LNCAP (cell line): ENCODE results near the gene LENEP.

Experiments
- TF ChIP-seq, protein P1 (sequence below): fragments of 450-650 bp; IDR thresholded peaks from 2 replicates; pipeline ENCODE4 v1.5.1; 2017; ENCODE audit warnings: mild to moderate bottlenecking

LENEP gene

DNA sequence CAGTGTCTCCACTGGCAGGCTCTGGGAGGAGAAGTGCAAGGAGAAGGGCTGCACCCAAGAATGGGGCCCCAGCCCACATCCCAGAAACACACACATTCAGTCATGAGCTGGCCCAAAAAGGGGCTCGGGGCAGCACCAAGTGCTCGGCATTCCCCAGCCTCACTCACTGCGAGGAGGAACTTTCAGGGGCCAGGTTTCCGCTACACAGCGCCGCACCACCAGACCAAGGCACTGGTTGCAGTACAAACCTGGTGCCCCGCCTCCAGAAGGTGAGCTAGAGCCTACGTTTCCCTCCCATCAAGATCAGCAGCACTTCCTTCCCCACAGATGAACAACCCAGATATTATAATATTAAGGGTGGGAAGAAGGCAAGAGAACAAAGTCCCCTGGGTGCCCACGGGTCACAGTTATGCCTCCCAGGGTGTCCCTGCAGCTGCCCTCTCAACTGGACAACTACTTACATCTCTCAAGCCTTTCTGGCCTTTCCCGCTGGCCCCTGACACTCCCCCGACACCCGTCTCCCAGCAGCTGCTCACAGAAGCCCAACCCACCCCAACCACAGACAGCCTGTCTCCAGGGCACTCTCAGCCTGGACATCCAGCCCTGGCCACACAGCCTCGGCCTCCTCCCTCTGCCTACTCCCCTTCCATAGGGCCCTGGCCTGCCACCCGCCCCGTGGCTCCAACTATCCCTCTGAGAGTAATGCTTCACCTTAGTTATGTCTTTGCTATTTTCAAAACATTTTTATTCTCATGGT lies 41.3 kb upstream of the LENEP start:
- TF ChIP-seq, protein P1, sequence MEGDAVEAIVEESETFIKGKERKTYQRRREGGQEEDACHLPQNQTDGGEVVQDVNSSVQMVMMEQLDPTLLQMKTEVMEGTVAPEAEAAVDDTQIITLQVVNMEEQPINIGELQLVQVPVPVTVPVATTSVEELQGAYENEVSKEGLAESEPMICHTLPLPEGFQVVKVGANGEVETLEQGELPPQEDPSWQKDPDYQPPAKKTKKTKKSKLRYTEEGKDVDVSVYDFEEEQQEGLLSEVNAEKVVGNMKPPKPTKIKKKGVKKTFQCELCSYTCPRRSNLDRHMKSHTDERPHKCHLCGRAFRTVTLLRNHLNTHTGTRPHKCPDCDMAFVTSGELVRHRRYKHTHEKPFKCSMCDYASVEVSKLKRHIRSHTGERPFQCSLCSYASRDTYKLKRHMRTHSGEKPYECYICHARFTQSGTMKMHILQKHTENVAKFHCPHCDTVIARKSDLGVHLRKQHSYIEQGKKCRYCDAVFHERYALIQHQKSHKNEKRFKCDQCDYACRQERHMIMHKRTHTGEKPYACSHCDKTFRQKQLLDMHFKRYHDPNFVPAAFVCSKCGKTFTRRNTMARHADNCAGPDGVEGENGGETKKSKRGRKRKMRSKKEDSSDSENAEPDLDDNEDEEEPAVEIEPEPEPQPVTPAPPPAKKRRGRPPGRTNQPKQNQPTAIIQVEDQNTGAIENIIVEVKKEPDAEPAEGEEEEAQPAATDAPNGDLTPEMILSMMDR, result no peak

DNA sequence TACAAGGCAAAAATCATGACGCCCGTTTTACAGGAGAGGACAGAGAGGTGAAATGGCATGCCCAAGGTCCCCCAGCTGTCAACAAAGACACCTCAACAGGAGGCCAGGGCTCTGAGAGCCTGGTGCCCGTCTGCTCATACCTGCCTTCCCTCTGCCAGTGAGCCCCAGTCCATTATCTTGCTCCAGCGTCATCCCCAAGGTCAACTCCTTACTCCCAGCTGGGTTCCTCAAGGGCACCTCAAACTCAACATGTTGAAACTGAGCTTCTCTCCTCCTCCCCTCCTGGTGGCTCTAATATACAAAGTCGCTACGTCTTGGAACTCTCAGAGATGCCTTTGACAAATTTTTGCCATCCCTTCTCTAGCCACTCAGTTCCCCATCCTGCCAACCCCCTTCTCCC lies 40.7 kb upstream of the LENEP start:
- TF ChIP-seq, protein P1, result no peak

DNA sequence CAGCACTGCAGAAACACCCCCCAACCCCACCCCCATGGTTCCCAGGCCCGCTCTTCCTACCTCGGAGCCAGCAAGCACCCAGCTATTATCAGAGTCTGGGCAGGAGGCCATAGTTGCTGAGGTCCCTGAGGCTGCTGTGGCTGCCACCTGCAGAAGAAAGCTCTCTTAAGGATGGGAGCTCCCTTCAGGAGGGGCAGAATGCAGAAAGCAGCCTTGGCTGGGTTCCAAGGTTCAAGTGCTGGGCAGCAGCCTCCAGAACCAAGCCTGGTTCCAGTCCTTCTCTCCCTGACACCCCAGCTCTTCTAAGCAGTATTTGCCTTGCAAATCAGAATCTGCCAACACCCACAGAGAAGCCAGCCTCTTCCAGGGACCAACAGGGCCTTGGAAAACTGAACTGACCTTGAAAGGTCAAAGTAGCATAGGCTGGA lies 39.8 kb upstream of the LENEP start:
- TF ChIP-seq, protein P1, result no peak

DNA sequence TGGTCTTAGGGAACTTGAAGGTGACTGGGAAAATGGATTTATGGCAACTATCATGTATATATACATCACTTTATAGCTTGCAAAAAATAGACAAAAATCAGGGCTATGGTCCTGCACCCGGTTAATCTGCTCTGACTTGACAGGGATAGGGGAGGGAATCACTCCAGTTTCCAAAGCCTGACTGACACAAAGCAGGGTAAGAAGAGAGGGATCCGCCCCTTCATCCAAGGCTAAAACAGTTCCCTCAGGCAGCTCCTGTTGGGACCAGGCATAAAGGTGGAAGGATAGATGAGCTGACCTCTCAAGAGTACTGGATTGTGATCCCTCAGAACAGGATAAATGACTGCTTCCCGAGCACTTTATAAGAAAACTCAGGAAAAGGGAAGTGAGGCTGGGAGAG lies 38.8 kb upstream of the LENEP start:
- TF ChIP-seq, protein P1, result no peak

DNA sequence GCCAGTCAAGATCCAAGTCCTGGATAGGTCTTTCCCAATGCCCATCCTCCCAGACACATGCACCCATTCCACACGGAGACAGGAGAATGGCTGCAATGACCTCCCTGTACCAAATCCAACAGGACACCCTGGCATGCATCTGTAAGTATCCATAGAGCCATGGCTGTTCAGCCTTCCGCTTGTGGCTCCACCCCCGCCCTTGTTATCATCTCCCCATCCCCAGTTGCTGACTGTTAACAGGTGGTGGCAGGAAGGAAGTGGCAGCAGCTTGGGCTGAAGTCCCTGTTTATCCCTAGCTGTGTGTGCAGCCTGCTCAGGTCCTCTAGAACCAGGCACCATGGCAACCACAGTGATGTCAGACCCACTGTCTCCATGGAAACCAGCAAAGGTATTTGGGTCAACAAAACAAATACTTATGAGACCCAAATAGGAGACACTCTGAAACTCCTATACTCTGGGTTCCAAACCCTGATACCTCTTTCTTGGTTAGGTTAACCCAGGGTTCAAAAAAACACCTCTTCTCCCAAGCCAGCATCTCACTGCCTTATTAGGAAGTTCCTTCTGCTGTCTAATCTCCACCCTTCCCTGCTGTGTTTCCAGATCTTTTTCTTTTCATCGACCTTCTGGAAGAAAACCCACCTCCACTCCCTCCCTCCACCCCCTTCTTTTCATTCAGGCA lies 38.2 kb upstream of the LENEP start:
- TF ChIP-seq, protein P1, result no peak

DNA sequence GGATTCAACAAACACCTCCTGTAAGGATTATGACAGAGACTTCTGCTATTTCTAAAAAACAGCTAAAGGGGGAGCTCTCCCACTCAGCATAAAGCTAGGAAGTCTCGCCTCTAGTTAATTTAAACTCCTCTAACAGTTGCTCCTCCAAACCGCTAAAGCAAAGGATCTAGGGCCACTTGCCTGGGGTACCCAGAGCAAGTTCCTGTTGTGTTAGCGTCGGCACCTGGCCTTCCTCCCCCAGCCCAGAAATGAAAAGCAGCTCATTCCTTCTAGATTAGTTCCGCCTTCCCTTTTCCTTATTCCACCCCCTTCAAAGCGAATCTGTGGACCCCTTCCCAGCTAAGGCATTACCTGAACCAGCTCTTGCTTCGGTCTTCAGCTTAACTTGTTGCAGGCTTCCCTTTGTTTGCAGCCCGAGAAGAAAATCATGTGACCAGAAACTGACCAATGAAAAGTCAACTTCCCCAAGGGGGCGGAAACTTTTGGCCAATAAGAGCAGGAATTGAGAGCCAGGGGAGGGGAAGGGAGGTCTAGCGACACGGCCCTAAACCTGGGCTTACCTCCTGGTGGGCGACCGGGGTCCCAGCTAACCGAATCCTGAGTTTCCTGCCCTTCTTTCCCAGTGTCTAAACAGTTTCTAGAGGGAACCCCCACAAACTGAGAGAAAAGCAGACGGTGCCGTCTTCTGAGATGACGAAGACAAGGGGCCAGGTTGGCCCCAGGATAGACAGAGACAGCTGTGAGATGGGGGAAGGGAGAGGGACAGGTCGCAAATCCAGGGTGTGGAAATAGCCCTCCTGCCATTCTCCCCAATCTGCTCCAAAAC lies 37.5 kb upstream of the LENEP start, which contains the start of gene PBXIP1:
PBXIP1 (minus strand) TSS at position 382 of the 826 bp plus-strand sequence. CDS start 2,378 bp downstream, outside the sequence.
- TF ChIP-seq, protein P1, result peak; percentile 32; the same call in 1 of the 2 replicates

DNA sequence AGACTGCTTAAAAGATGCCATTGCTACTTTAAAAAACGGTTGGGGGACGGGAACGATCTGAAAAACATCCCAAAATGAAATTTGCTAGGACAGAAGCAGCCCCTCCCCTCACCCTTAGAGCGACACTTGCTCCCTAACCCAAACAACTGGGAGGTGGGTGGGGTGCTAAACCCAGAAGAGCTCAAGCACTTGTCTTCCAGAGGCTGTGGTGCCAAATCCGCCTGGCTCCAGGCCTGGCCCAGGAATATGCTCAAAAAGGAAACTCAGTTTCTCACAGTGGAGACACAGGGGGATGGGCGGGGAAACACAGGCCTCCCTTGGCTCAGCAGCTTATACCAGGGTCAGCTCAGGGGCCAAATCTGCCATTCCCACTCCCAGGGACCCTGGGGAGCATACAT lies 36.8 kb upstream of the LENEP start:
- TF ChIP-seq, protein P1, result no peak
